Nephron (organoid): ENCODE measurements around the gene GABARAP.
A peak's percentile ranks its signal among the peaks of the same experiment; 100 is the strongest.

Source experiments
- H3K27ac Mint-ChIP-seq, 3 experiments: 2 replicates each; pipeline ENCODE4 v1.8.0; 2020; ENCODE audit warnings: mixed read lengths in 3 of 3, mild to moderate bottlenecking in 2 of 3, moderate library complexity in 1 of 3
- H3K27me3 Mint-ChIP-seq: 2 replicates; pipeline ENCODE4 v1.8.0; 2021; ENCODE audit warnings: low read depth, mild to moderate bottlenecking, moderate library complexity, mixed read lengths
- H3K36me3 Mint-ChIP-seq: 2 replicates; pipeline ENCODE4 v1.8.0; 2020; ENCODE audit warnings: low read depth, mixed read lengths
- H3K4me1 Mint-ChIP-seq: 2 replicates; pipeline ENCODE4 v1.8.0; 2020; ENCODE audit warnings: mixed read lengths
- H3K4me3 Mint-ChIP-seq, 3 experiments: 2 replicates each; pipeline ENCODE4 v1.8.0; 2020; ENCODE audit warnings: mild to moderate bottlenecking in 3 of 3, mixed read lengths in 3 of 3, moderate library complexity in 2 of 3
- H3K9me3 Mint-ChIP-seq: 2 replicates; pipeline ENCODE4 v1.8.0; 2020; ENCODE audit warnings: mixed read lengths
- CTCF ChIP-seq, 3 experiments: fragments of 200-600 bp; sonication (generic); IDR thresholded peaks; one replicate each; pipeline ENCODE4 v1.5.0; 2021; ENCODE audit warnings: antibody characterized with exemption in 3 of 3; ENCODE audit not compliant: unreplicated experiment in 3 of 3

Gene GABARAP

DNA sequence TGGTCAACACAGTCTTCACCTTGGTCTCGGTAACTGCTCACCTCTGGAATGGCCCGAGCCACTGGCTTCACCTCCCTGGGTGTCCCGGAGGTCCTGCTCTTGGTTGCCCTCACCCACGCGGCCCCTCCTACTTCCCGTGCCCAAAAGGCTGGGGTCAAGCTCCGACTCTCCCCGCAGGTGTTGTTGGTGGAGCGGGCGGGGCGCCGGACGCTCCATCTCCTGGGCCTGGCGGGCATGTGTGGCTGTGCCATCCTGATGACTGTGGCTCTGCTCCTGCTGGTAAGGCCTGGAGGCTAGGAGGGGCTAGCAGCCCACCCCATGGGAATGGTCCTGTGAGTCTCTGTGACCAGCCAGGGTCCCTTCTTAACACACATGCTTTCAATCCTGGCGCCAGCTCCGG is 42.7 kb upstream of the GABARAP start:
- Mint-ChIP-seq H3K4me1 (peaks cover 16% of the 10 kb centered on the region), H3K36me3 (peaks cover 3% of the 10 kb centered on the region), H3K27me3 (peaks cover 39% of the 10 kb centered on the region), H3K4me3 (no peak overlapping the region), H3K27ac (no peak overlapping the region), H3K9me3 (no peaks in the 10 kb centered on the region)
- no peak for TF ChIP-seq CTCF (IDR thresholded peaks at IDR 0.05; ENCODE audit: unreplicated experiment in 3 of 3)

- Mint-ChIP-seq H3K27ac (no peak overlapping the region), H3K36me3 (peaks cover 3% of the 10 kb centered on the region), H3K27me3 (peaks cover 36% of the 10 kb centered on the region), H3K4me1 (peaks cover 16% of the 10 kb centered on the region), H3K9me3 (no peaks in the 10 kb centered on the region), H3K4me3 (peak overlapping the region; percentile 71 to 87 (median 86))
- no peak for TF ChIP-seq CTCF (IDR thresholded peaks at IDR 0.05; ENCODE audit: unreplicated experiment in 3 of 3)
These were observed 41.4 kb upstream of the GABARAP start for GRCh38 chr17:7283471-7284216.

GRCh38 chr17:7282752-7283321 is 40.6 kb upstream of the GABARAP start:
- Mint-ChIP-seq H3K9me3 (no peaks in the 10 kb centered on the region), H3K27me3 (peaks cover 29% of the 10 kb centered on the region), H3K36me3 (peaks cover 3% of the 10 kb centered on the region), H3K4me3 (peak overlapping the region; percentile 86 to 87 (median 86)), H3K27ac (no peak overlapping the region), H3K4me1 (peaks cover 16% of the 10 kb centered on the region)
- no peak for TF ChIP-seq CTCF (IDR thresholded peaks at IDR 0.05; ENCODE audit: unreplicated experiment in 3 of 3)

DNA sequence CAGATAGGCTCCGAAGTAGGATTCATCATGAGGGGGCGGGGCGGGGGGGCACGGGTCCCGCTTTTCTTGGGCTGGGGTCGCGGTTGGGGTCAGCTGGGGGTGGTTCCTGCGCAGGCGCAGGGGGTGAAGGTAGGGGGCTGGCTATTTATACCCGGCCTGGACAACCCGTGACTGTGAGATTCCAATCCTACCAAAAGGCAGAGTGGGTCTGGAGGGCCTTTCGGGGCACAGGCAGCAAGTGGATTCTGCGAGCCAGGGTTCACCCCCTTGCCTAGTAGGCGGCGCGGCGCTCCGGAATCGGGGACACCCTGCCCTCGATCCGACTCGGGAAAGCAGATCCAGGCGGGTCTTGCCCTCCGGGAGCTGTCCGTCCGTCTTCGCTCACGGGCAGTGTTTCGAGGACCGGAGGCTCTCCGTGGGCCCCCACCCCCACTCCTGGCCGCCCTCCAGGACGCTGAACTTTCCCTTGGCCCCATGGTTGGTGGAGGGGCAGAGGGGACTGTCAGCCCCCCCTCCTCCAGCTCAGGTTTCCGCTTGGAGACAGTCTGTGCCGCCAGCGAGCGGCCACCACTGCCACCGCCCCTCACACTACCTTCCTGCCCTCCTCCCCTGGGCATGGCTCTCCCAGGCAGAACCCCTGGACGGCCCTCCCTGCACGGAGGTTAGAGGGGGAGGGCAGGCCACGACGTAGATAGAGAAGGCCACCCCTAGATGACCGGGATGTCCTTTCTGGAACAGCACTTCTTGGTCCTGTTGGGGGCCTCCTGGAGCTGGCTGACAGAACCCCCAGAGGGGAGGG is 39.9 kb upstream of the GABARAP start:
- no peak for TF ChIP-seq CTCF (IDR thresholded peaks at IDR 0.05; ENCODE audit: unreplicated experiment in 3 of 3)
- Mint-ChIP-seq H3K9me3 (no peaks in the 10 kb centered on the region), H3K27ac (no peak overlapping the region), H3K27me3 (peaks cover 26% of the 10 kb centered on the region), H3K4me1 (peaks cover 16% of the 10 kb centered on the region), H3K36me3 (peaks cover 3% of the 10 kb centered on the region), H3K4me3 (peak overlapping the region; percentile 86 to 87 (median 86))

- H3K27me3 Mint-ChIP-seq: peaks cover 20% of the 10 kb centered on the region
- TF ChIP-seq CTCF (IDR thresholded peaks at IDR 0.05; ENCODE audit: unreplicated experiment in 3 of 3): no peak
- peak within 1 kb of the TSS; percentile 86 to 87 (median 86) for H3K4me3 Mint-ChIP-seq
- peak within 1 kb of the TSS in 2 of 3 experiments; percentile 47 to 76 for H3K27ac Mint-ChIP-seq
- H3K4me1 Mint-ChIP-seq: peaks cover 16% of the 10 kb centered on the region
- no peaks in the 10 kb centered on the region for H3K9me3 Mint-ChIP-seq
- H3K36me3 Mint-ChIP-seq: peaks cover 2% of the 10 kb centered on the region
These were observed 39.1 kb upstream of the GABARAP start, which contains the start of gene SLC2A4 for GRCh38 chr17:7281074-7281952. TSS of gene SLC2A4 (plus strand) at chr17:7281718. CDS start at chr17:7281935, 217 bp downstream.
